H4 (cell line): ENCODE measurements around the gene ECE1. TPM values are rescaled to one million over a fixed set of nuclear protein-coding genes. Genes with fewer than 3 reads are reported as not detected.

Source experiments
- DNase-seq: peaks from one replicate; pipeline ENCODE4 v3.0.0-alpha.2; 2015; ENCODE audit warnings: low spot score
- total RNA-seq: library from RNA; depleted of rRNA; stranded (reverse); fragments of >200 nt; shearing (Covaris generic); gene quantifications from 2 replicates; pipeline ENCODE4 v1.2.3, GENCODE V29; 2014

ECE1 gene
- total RNA-seq, 1 experiment from 2014 or later: 55.2 TPM

DNA sequence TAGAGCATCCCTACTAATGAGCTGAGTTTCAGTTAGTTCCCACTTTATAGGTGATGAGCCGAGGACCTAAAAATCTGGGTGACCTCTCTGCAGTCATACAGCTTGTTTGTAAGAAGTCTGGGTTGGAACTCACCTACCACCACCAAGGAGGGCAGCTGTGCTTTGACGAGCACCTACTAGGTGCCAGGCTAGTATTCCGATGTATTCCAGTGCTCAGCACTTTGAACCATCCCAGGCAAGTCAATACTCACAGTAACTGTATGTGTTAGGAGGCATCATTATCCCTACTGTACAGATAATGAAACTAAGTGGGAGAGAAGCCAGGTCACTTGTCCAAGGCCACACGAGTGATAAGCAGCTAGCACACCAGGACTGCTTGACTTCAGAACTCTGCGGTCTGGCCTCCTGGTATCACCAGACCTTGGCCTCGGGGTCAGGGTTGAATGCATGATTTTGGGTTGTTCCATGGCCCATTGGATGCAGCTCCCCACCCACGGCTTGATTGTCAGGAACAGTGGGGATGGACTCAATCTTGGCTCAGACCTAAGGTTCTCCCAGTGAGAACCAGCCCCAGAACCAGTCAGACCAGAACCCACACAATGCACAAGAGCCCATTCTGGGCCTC, 20.7 kb downstream of the ECE1 start:
- DNase-seq: no peak

GRCh38 chr1:21268281-21269239, 21.7 kb downstream of the ECE1 start:
- no peak for DNase-seq

- no peak for DNase-seq
Observed at GRCh38 chr1:21267191-21268077, 22.8 kb downstream of the ECE1 start.

- no peak for DNase-seq
Observed at GRCh38 chr1:21266119-21266774, 24.0 kb downstream of the ECE1 start.

DNA sequence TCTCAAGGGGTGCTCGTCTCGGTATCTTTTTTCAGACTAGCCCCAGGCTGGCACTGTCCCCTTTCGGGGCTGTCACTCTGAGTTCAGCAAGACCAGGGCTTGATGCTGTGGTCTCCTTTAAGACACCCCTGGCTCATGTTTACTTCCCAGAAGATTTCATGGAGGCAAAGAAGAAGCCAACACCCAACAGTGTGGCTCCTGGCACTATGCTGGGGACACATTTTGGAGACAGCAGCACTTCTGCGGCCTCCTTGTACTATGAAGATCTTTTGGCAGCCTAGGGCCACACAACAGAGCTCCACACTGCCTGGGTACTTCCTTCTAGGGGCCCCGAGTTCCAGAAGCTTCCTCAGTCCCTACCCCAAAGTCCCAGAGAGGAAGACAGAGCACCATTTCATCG, 24.6 kb downstream of the ECE1 start:
- no peak for DNase-seq

DNA sequence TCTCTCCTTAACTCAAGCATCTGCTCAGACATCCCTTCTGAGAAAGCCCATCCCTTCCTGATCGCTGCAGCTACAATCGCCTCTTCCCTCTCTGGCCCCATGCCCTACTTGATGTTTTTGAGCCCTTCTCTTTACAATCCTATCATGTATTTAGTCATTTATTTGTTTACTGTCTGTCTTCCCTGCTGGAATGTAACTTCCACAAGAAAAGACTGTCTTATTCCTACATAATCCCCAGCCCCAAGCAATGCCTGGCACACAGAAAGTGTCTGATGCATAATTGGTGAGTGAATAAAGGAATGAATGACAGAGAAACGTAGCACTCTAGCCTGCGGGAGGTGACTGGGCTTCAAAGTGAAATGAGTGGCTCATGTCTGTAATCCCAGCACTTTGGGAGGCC, 25.4 kb downstream of the ECE1 start:
- peak; percentile 42 for DNase-seq

DNA sequence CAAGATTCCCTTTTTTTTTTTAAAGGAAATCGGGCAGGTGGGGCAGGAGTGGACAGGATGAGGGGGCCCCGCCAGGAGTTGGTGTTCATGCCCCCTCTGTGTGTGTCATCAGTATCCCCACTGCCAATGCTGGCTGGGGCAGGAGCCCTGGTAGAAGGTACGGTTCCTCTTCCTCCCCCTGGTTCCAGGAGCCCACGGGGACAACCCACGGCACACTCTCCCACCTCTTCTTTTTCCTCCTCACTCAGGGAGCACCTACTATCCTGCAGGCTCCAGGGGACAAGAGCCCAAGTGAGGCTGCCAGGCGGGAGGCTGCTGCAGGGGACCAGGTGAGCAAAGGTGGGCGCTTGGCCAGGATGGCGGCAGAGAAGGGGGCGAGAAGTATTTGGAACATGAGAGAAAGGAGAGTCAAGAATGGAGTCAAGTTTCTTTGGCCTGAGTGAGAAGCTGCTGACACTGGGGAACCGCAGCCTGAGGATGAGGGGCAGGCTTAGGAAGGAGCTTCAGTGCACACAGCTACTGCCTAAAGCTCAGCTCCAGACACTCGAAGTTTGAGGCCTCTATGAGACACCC, 26.5 kb downstream of the ECE1 start:
- no peak for DNase-seq

- DNase-seq: no peak
Observed at GRCh38 chr1:21263052-21263429, 27.2 kb downstream of the ECE1 start.

- DNase-seq: peak; percentile 95
Observed at GRCh38 chr1:21262293-21263051, 27.8 kb downstream of the ECE1 start.

DNA sequence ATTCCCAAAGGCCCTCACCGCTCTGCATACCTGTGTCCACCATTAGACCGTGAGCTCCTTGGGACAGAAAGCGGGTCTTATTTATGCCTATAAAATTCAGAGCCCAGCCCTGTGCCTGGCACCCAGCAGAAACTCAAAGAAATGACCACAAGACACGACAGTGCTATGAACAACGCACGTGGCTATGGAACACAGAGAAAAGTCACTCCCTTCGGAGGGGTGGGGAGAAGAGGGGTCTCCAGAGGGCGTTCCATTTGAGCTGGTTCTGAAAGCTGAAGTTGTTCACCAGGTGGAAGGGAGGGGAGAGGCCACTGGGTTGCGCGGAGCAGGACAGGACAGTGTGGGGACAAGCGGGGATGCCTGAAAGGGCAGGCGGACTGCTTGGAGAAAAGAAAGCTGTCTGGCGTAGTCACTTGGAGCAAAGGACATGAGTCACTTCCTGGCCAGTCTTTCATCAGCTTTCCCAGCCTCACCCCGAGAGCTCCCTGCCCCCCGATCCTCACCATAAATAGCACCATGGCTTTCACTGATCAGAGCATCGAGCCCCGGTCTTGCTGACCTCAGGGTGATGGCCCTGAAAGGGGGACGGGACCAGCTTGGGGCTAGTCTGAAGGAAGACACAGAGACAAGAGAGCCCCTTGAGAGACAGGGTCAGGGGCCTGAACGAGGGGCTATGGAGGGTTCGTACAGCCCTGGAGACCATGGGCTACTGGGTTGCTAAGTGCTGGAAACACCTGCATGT, 28.5 kb downstream of the ECE1 start:
- peak; percentile 97 for DNase-seq

GRCh38 chr1:21260405-21261125, 29.7 kb downstream of the ECE1 start:
- no peak for DNase-seq

- DNase-seq: no peak
Observed at GRCh38 chr1:21259316-21260076, 30.8 kb downstream of the ECE1 start.

DNA sequence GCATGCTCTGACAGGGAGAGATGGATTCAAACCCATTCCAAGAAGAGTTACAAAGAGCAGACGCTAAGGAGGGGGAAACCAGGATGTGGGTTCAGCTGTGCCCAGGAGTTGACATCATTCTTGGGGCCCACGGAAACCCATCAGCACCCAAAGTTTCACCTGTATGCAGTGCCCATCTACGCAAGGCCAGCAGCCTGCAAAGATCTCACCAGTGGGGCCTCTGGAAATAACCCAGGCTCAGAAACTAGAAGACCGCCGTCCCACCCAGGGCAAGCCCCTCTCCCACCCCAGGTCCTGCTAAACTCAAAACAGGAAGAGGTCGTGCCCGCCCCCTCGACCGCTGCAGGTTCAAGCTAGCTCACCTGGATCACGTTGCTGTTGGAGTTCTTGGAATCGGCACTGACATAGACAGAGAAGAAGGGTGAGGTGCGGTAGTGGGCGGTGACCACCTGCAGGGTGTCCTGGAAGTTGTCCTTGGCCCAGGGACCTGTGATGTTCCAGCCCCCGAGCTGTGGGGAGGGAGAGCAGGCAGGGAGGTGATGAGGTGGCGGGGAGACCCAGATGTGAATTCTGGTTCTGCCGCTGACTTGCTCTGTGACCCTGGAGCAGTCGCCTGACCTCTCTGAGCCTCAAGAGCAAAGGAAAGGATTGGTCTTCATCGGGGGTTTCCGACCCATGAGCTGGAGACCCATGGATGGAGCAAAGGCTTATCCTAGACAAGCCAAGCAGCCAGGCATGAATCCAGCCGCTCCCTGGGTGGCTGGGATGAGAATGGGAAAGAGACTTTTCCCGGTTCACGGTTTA, 31.7 kb downstream of the ECE1 start:
- no peak for DNase-seq

DNA sequence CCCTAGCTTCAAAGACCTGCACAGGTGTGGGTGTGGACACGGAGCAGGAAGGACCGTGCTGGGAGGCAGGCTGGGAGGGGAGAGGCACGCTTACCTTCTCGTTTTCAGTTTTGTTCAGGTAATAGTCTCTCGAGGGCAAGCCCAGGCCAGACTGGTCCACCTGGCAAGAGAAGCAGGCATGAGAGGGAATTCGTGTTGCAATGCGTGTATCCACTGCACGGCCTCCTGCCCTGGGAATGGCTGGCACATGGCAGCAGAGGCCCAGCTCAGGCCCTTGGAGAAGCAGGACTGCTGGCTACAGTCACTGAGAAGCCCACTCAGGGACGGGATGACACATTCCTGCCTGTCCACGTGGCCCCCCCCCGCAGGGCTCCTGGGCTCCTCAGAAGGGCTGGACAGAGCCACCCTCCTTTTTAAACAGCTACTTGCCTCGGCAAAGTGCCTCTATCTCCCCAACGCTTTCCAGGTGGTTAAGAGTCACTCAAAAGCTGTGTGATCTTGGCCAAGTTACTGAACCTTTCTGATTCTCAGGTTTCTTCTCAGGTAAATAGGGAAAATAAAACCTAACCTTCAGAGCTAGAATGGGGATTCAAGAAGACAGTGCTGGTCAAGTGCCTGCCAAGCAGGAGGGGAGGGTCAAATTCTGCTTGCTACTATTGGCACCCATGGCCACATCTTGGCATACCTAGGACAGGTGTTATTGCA, 32.7 kb downstream of the ECE1 start:
- no peak for DNase-seq

GRCh38 chr1:21256776-21257175, 33.5 kb downstream of the ECE1 start:
- DNase-seq: no peak

DNA sequence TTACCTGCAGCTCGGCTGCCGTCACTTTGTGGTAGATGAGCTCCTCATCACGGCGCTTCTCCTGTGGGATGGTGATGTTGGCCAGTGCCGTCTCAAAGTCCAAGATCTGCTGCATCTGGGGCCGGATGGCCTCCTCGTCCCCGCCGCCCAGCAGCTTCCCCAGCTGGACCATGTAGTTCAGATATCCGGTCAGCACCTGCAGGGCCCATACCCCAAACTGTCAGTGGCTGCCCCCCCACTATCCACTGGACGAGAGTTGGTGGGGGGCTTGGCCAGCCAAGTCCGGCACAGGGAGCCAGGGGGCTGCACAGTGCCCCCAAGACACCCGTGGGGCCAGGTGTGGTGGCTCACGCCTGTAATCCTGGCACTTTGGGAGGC, 34.3 kb downstream of the ECE1 start:
- no peak for DNase-seq
